GM12878 (cell line): ENCODE results near the gene FANCG. TPM values are rescaled to one million over a fixed set of nuclear protein-coding genes. Genes with fewer than 3 reads are reported as not detected.

Source experiments
- CBFB ChIP-seq: IDR thresholded peaks from 2 replicates; pipeline ENCODE4 v1.6.1; 2016; ENCODE audit warnings: antibody characterized with exemption, low read depth
- CBX5 ChIP-seq: sonication (generic); IDR thresholded peaks from 2 replicates; pipeline ENCODE4 v1.6.1; 2016; ENCODE audit warnings: low read depth, moderate library complexity, mild to moderate bottlenecking, inconsistent platforms
- CEBPB ChIP-seq, 2 experiments: fragments of 150-350 bp in 1 of 2; IDR thresholded peaks; 2 replicates each; pipeline ENCODE4 v1.6.1; 2012 to 2014; ENCODE audit warnings: low read depth in 2 of 2, low read length in 2 of 2, borderline replicate concordance in 1 of 2, inconsistent platforms in 1 of 2
- CEBPZ ChIP-seq: fragments of 150-350 bp; IDR thresholded peaks from 2 replicates; pipeline ENCODE4 v1.6.1; 2016; ENCODE audit warnings: low read depth, low read length
- GATAD2B ChIP-seq: fragments of 450-650 bp; conservative IDR thresholded peaks from 2 replicates; pipeline ENCODE4 v1.6.1; 2017; ENCODE audit warnings: low read depth, mild to moderate bottlenecking, moderate library complexity
- MEF2A ChIP-seq: IDR thresholded peaks from 2 replicates; pipeline ENCODE4 v1.6.1; 2011; ENCODE audit warnings: low read depth, mild to moderate bottlenecking, low read length, moderate library complexity; ENCODE audit not compliant: insufficient read depth
- NR2C1 ChIP-seq: fragments of 450-650 bp; IDR thresholded peaks from 2 replicates; pipeline ENCODE4 v1.6.1; 2017; ENCODE audit warnings: antibody characterized with exemption, mild to moderate bottlenecking, moderate library complexity
- PAX5 ChIP-seq: IDR thresholded peaks from 2 replicates; pipeline ENCODE4 v1.6.1; 2011; ENCODE audit warnings: low read depth, low read length, borderline replicate concordance
- PAX8 ChIP-seq: fragments of 450-650 bp; IDR thresholded peaks from 2 replicates; pipeline ENCODE4 v1.6.1; 2017; ENCODE audit warnings: mild to moderate bottlenecking, moderate library complexity
- PBX3 ChIP-seq: IDR thresholded peaks from 2 replicates; pipeline ENCODE4 v1.6.1; 2011; ENCODE audit warnings: mild to moderate bottlenecking, low read depth, low read length, moderate library complexity; ENCODE audit not compliant: insufficient replicate concordance
- POU2F2 ChIP-seq: IDR thresholded peaks from 3 replicates; pipeline ENCODE4 v1.6.1; 2011; ENCODE audit warnings: low read depth, mild to moderate bottlenecking, low read length, borderline replicate concordance
- SPI1 ChIP-seq: IDR thresholded peaks from 2 replicates; pipeline ENCODE4 v1.6.1; 2011; ENCODE audit warnings: low read depth, mild to moderate bottlenecking, low read length, moderate library complexity, borderline replicate concordance; ENCODE audit not compliant: insufficient read depth
- SREBF2 ChIP-seq: IDR thresholded peaks from 2 replicates; pipeline ENCODE4 v1.6.1; 2012; ENCODE audit warnings: mild to moderate bottlenecking, low read length
- polyA plus RNA-seq, 11 experiments: library from polyadenylated mRNA; depleted of rRNA in 4 of 11; unstranded in 6 of 11; stranded (reverse) in 5 of 11; fragments of >200 nt; fragmentation: Nextera tagmentation in 4 of 11; fragmentation: Illumina TruSeq in 1 of 11; extraction: Ambion mirVana in 4 of 11; extraction: Trizol in 1 of 11; gene quantifications; 1 replicate in 1 of 11; 2 replicates in 10 of 11; pipeline versions ENCODE4 v1.2.1 to v1.2.3, GENCODE V29; 2011 to 2016; ENCODE audit warnings: inconsistent platforms in 2 of 11, missing spikeins in 2 of 11, low read depth in 1 of 11
- total RNA-seq, 4 experiments: library from RNA; depleted of rRNA in 3 of 4; stranded (reverse); fragments of >200 nt in 3 of 4; fragmentation: Illumina TruSeq in 1 of 4; extraction: Trizol in 1 of 4; gene quantifications; 2 replicates each; pipeline versions ENCODE4 v1.2.1 to v1.2.3, GENCODE V29; 2013 to 2021
- TF ChIP-seq, protein P1 (sequence below): IDR thresholded peaks from 2 replicates; pipeline ENCODE4 v1.6.1; 2011; ENCODE audit warnings: borderline replicate concordance, low read depth, mild to moderate bottlenecking, moderate library complexity, mixed read lengths, low read length; ENCODE audit not compliant: insufficient read depth; ENCODE audit errors: extremely low read length

The FANCG gene
- total and polyA plus RNA-seq, 10 of the 15 experiments (the other 5 are each of a cell fraction or from before 2014, with no cell fraction given) = 16.4 to 78.7 (median 45.4) TPM

- no peak for TF ChIP-seq SPI1
- no peak for TF ChIP-seq GATAD2B
- no peak for TF ChIP-seq PAX5
- no peak for TF ChIP-seq PAX8
- TF ChIP-seq MEF2A = no peak
- TF ChIP-seq CEBPZ = no peak
- no peak for TF ChIP-seq CBX5
- no peak for TF ChIP-seq POU2F2
- TF ChIP-seq PBX3 = no peak
- TF ChIP-seq, protein P1, sequence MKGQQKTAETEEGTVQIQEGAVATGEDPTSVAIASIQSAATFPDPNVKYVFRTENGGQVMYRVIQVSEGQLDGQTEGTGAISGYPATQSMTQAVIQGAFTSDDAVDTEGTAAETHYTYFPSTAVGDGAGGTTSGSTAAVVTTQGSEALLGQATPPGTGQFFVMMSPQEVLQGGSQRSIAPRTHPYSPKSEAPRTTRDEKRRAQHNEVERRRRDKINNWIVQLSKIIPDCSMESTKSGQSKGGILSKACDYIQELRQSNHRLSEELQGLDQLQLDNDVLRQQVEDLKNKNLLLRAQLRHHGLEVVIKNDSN = no peak
- TF ChIP-seq SREBF2 = no peak
- TF ChIP-seq CEBPB (IDR thresholded peaks at IDR 0.05; ENCODE audit: borderline replicate concordance in 1 of 2, low read depth in 2 of 2, low read length in 2 of 2) = no peak
- TF ChIP-seq CBFB = no peak
- no peak for TF ChIP-seq NR2C1
Observed at GRCh38 chr9:35033101-35033500, 46.6 kb downstream of the FANCG start (continued).
